CD4-positive, alpha-beta T cell treated with Interleukin-21 for 1 hour (primary cell): ENCODE results near the gene TCF12.
"Not testable (repeated sequence)": the region's sequence is repeated elsewhere in the genome, so short reads cannot be mapped to it uniquely, and the experiment has no call there.

Experiments
- DNase-seq: peaks from one replicate; pipeline ENCODE4 v3.0.0-alpha.2; 2020

Gene TCF12

GRCh38 chr15:56980473-56980872, 62.0 kb downstream of the TCF12 start:
- DNase-seq = no peak

- no peak for DNase-seq
These were observed 62.7 kb downstream of the TCF12 start for GRCh38 chr15:56981160-56981559.

- no peak for DNase-seq
These were observed 64.5 kb downstream of the TCF12 start for GRCh38 chr15:56982987-56983386.

- no peak for DNase-seq
These were observed 66.4 kb downstream of the TCF12 start for GRCh38 chr15:56984681-56985481.

GRCh38 chr15:56985856-56986255, 67.4 kb downstream of the TCF12 start:
- DNase-seq = no peak

- no peak for DNase-seq
These were observed 68.8 kb downstream of the TCF12 start for GRCh38 chr15:56987286-56987685.

- DNase-seq = no peak
These were observed 69.8 kb downstream of the TCF12 start for GRCh38 chr15:56988219-56988618.

GRCh38 chr15:56989411-56989924, 71.0 kb downstream of the TCF12 start:
- peak; percentile 9 for DNase-seq

- DNase-seq = no peak
These were observed 72.6 kb downstream of the TCF12 start for GRCh38 chr15:56991017-56991416.

- no peak for DNase-seq
These were observed 74.3 kb downstream of the TCF12 start for GRCh38 chr15:56992725-56993124.

GRCh38 chr15:56994280-56994679, 75.8 kb downstream of the TCF12 start:
- DNase-seq = no peak

GRCh38 chr15:56996093-56996492, 77.6 kb downstream of the TCF12 start:
- no peak for DNase-seq

GRCh38 chr15:56996746-56997470, 78.5 kb downstream of the TCF12 start:
- DNase-seq = no peak

GRCh38 chr15:57003418-57003817, 85.0 kb downstream of the TCF12 start:
- DNase-seq = no peak

GRCh38 chr15:57005244-57005643, 86.8 kb downstream of the TCF12 start:
- no peak for DNase-seq

GRCh38 chr15:57007797-57008196, 89.4 kb downstream of the TCF12 start:
- DNase-seq = not testable (repeated sequence)

GRCh38 chr15:57010724-57011123, 92.3 kb downstream of the TCF12 start:
- no peak for DNase-seq

GRCh38 chr15:57012556-57012955, 94.1 kb downstream of the TCF12 start:
- DNase-seq = no peak

- not testable (repeated sequence) for DNase-seq
These were observed 96.5 kb downstream of the TCF12 start for GRCh38 chr15:57014896-57015295.

GRCh38 chr15:57015360-57015759, 96.9 kb downstream of the TCF12 start:
- DNase-seq = no peak

- no peak for DNase-seq
These were observed 97.5 kb downstream of the TCF12 start for GRCh38 chr15:57015897-57016296.

GRCh38 chr15:57017024-57017423, 98.6 kb downstream of the TCF12 start:
- peak; percentile 1 for DNase-seq

- DNase-seq = no peak
These were observed 99.7 kb downstream of the TCF12 start for GRCh38 chr15:57018151-57018550.

GRCh38 chr15:57019496-57020160, 101.2 kb downstream of the TCF12 start:
- DNase-seq = no peak
